ENCODE measurements around the gene RPS21.
"Not testable (repeated sequence)": the region's sequence is repeated elsewhere in the genome, so short reads cannot be mapped to it uniquely, and the experiment has no call there.

RPS21 gene

GRCh38 chr20:62371588-62372041 is 15.3 kb upstream of the RPS21 start:
- no peak overlapping the region for H3K27ac ChIP-seq (ENCODE audit: insufficient read depth, low read length, poor library complexity, severe bottlenecking)
- no peak for DNase-seq
- no peaks in the 10 kb centered on the region for H3K9me3 ChIP-seq (ENCODE audit: control insufficient read depth, low read length)
- H3K36me3 ChIP-seq (ENCODE audit: control insufficient read depth, insufficient read depth, low read length): no peaks in the 10 kb centered on the region
- peaks cover 10% of the 10 kb centered on the region for H3K4me1 ChIP-seq (ENCODE audit: control insufficient read depth, insufficient read depth, low read length, poor library complexity, severe bottlenecking)
- H3K27me3 ChIP-seq (replicated peaks; ENCODE audit: control insufficient read depth, insufficient read depth, low read length, poor library complexity, severe bottlenecking): peaks cover 27% of the 10 kb centered on the region
- no peak overlapping the region for H3K4me3 ChIP-seq (ENCODE audit: insufficient read depth, low read depth, low read length, poor library complexity, severe bottlenecking)

GRCh38 chr20:62372042-62372993 is 14.6 kb upstream of the RPS21 start:
- Histone ChIP-seq H3K4me3 (ENCODE audit: insufficient read depth, low read depth, low read length, poor library complexity, severe bottlenecking) (no peak overlapping the region), H3K27me3 (replicated peaks; ENCODE audit: control insufficient read depth, insufficient read depth, low read length, poor library complexity, severe bottlenecking) (peaks cover 24% of the 10 kb centered on the region), H3K36me3 (ENCODE audit: control insufficient read depth, insufficient read depth, low read length) (no peaks in the 10 kb centered on the region), H3K27ac (ENCODE audit: insufficient read depth, low read length, poor library complexity, severe bottlenecking) (no peak overlapping the region), H3K9me3 (ENCODE audit: control insufficient read depth, low read length) (no peaks in the 10 kb centered on the region), H3K4me1 (ENCODE audit: control insufficient read depth, insufficient read depth, low read length, poor library complexity, severe bottlenecking) (peaks cover 8% of the 10 kb centered on the region)
- no peak for DNase-seq

- H3K4me1 ChIP-seq (ENCODE audit: control insufficient read depth, insufficient read depth, low read length, poor library complexity, severe bottlenecking): not testable (repeated sequence)
Measured at GRCh38 chr20:62373631-62374179, 13.2 kb upstream of the RPS21 start.

GRCh38 chr20:62374331-62375152 is 12.4 kb upstream of the RPS21 start:
- Histone ChIP-seq H3K4me3 (ENCODE audit: insufficient read depth, low read depth, low read length, poor library complexity, severe bottlenecking) (no peak overlapping the region), H3K27ac (ENCODE audit: insufficient read depth, low read length, poor library complexity, severe bottlenecking) (no peak overlapping the region), H3K27me3 (replicated peaks; ENCODE audit: control insufficient read depth, insufficient read depth, low read length, poor library complexity, severe bottlenecking) (peaks cover 2% of the 10 kb centered on the region), H3K36me3 (ENCODE audit: control insufficient read depth, insufficient read depth, low read length) (no peaks in the 10 kb centered on the region), H3K9me3 (ENCODE audit: control insufficient read depth, low read length) (no peaks in the 10 kb centered on the region), H3K4me1 (ENCODE audit: control insufficient read depth, insufficient read depth, low read length, poor library complexity, severe bottlenecking) (no peaks in the 10 kb centered on the region)
- no peak for DNase-seq

More at GRCh38 chr20:62373631-62374179, 13.2 kb upstream of the RPS21 start:
- not testable (repeated sequence) for H3K36me3 ChIP-seq (ENCODE audit: control insufficient read depth, insufficient read depth, low read length); DNase-seq; H3K27ac ChIP-seq (ENCODE audit: insufficient read depth, low read length, poor library complexity, severe bottlenecking); H3K4me3 ChIP-seq (ENCODE audit: insufficient read depth, low read depth, low read length, poor library complexity, severe bottlenecking); H3K9me3 ChIP-seq (ENCODE audit: control insufficient read depth, low read length)
- peaks cover 11% of the 10 kb centered on the region for H3K27me3 ChIP-seq (replicated peaks; ENCODE audit: control insufficient read depth, insufficient read depth, low read length, poor library complexity, severe bottlenecking)

GRCh38 chr20:62376112-62377063 is 10.5 kb upstream of the RPS21 start:
- Histone ChIP-seq H3K27ac (ENCODE audit: insufficient read depth, low read length, poor library complexity, severe bottlenecking) (no peak overlapping the region), H3K9me3 (ENCODE audit: control insufficient read depth, low read length) (no peaks in the 10 kb centered on the region), H3K4me1 (ENCODE audit: control insufficient read depth, insufficient read depth, low read length, poor library complexity, severe bottlenecking) (no peaks in the 10 kb centered on the region), H3K27me3 (replicated peaks; ENCODE audit: control insufficient read depth, insufficient read depth, low read length, poor library complexity, severe bottlenecking) (no peaks in the 10 kb centered on the region), H3K36me3 (ENCODE audit: control insufficient read depth, insufficient read depth, low read length) (no peaks in the 10 kb centered on the region), H3K4me3 (ENCODE audit: insufficient read depth, low read depth, low read length, poor library complexity, severe bottlenecking) (no peak overlapping the region)
- DNase-seq: no peak

- Histone ChIP-seq H3K36me3 (ENCODE audit: control insufficient read depth, insufficient read depth, low read length) (no peaks in the 10 kb centered on the region), H3K9me3 (ENCODE audit: control insufficient read depth, low read length) (no peaks in the 10 kb centered on the region), H3K4me1 (ENCODE audit: control insufficient read depth, insufficient read depth, low read length, poor library complexity, severe bottlenecking) (no peaks in the 10 kb centered on the region), H3K27me3 (replicated peaks; ENCODE audit: control insufficient read depth, insufficient read depth, low read length, poor library complexity, severe bottlenecking) (no peaks in the 10 kb centered on the region), H3K27ac (ENCODE audit: insufficient read depth, low read length, poor library complexity, severe bottlenecking) (no peak overlapping the region), H3K4me3 (ENCODE audit: insufficient read depth, low read depth, low read length, poor library complexity, severe bottlenecking) (no peak overlapping the region)
- DNase-seq: no peak
Measured at GRCh38 chr20:62377064-62377461, 9.8 kb upstream of the RPS21 start.

GRCh38 chr20:62377615-62378178 is 9.2 kb upstream of the RPS21 start:
- Histone ChIP-seq H3K27ac (ENCODE audit: insufficient read depth, low read length, poor library complexity, severe bottlenecking) (no peak overlapping the region), H3K4me1 (ENCODE audit: control insufficient read depth, insufficient read depth, low read length, poor library complexity, severe bottlenecking) (no peaks in the 10 kb centered on the region), H3K9me3 (ENCODE audit: control insufficient read depth, low read length) (no peaks in the 10 kb centered on the region), H3K4me3 (ENCODE audit: insufficient read depth, low read depth, low read length, poor library complexity, severe bottlenecking) (no peak overlapping the region), H3K27me3 (replicated peaks; ENCODE audit: control insufficient read depth, insufficient read depth, low read length, poor library complexity, severe bottlenecking) (no peaks in the 10 kb centered on the region), H3K36me3 (ENCODE audit: control insufficient read depth, insufficient read depth, low read length) (no peaks in the 10 kb centered on the region)
- DNase-seq: no peak

- DNase-seq: no peak
- Histone ChIP-seq H3K9me3 (ENCODE audit: control insufficient read depth, low read length) (no peaks in the 10 kb centered on the region), H3K36me3 (ENCODE audit: control insufficient read depth, insufficient read depth, low read length) (no peaks in the 10 kb centered on the region), H3K27me3 (replicated peaks; ENCODE audit: control insufficient read depth, insufficient read depth, low read length, poor library complexity, severe bottlenecking) (no peaks in the 10 kb centered on the region), H3K27ac (ENCODE audit: insufficient read depth, low read length, poor library complexity, severe bottlenecking) (no peak overlapping the region), H3K4me1 (ENCODE audit: control insufficient read depth, insufficient read depth, low read length, poor library complexity, severe bottlenecking) (no peaks in the 10 kb centered on the region), H3K4me3 (ENCODE audit: insufficient read depth, low read depth, low read length, poor library complexity, severe bottlenecking) (no peak overlapping the region)
Measured at GRCh38 chr20:62378215-62378614, 8.7 kb upstream of the RPS21 start.

GRCh38 chr20:62381202-62381797 is 5.6 kb upstream of the RPS21 start:
- Histone ChIP-seq H3K27ac (ENCODE audit: insufficient read depth, low read length, poor library complexity, severe bottlenecking) (no peak overlapping the region), H3K36me3 (ENCODE audit: control insufficient read depth, insufficient read depth, low read length) (no peaks in the 10 kb centered on the region), H3K4me3 (ENCODE audit: insufficient read depth, low read depth, low read length, poor library complexity, severe bottlenecking) (no peak overlapping the region), H3K9me3 (ENCODE audit: control insufficient read depth, low read length) (no peaks in the 10 kb centered on the region), H3K4me1 (ENCODE audit: control insufficient read depth, insufficient read depth, low read length, poor library complexity, severe bottlenecking) (peaks cover 8% of the 10 kb centered on the region), H3K27me3 (replicated peaks; ENCODE audit: control insufficient read depth, insufficient read depth, low read length, poor library complexity, severe bottlenecking) (no peaks in the 10 kb centered on the region)
- DNase-seq: no peak
